ENCODE data around the gene WIPF1.

- no peak for TF ChIP-seq YY1 (IDR thresholded peaks at IDR 0.05; ENCODE audit: insufficient read depth, insufficient read length)
- no peak for TF ChIP-seq ZNF274 (IDR thresholded peaks at IDR 0.05; ENCODE audit: low read depth, low read length)
- TF ChIP-seq SUZ12 (IDR thresholded peaks at IDR 0.05; ENCODE audit: extremely low read depth, insufficient read depth, insufficient read length) = no peak
These were observed 36.0 kb upstream of the WIPF1 start for GRCh38 chr2:174633623-174633930.

All from NT2/D1 (cell line).